ENCODE measurements around the gene SMCO3.

Gene SMCO3

DNA sequence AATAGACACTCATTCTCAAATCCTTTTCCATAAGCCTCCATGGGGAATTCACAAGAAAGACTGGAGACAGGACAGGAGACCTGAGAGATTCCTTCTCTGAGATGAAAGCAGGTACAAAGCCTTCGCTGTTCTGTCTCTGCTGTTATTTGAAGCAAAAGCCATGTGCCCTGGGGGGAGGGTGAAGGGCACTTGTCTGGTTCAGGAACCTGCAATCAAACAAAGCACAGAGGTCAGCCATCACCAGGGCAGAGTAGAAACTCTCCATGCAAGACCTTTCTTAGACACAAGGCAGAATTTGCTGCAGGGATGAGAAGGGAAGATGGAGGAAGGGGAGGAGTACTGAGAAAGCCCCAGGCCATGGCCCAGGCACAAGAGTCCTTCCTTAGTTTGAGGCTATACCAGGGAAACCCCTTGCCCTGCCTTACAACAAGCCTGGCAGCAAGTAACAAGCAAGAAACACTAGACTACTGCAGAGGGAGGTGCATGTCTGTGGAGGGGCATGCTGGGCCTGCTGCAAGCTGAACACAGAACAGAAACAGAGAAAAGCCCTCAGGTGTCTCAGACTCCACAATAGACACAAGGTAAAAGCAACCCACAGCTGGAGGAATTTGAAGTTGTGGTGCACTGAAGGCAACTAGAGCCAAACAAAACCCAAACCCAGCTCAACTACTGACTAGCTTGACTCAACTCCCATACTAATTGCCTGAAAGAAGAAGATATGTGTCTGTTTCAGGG lies 37.1 kb upstream of the SMCO3 start:
- H3K4me3 ChIP-seq (ENCODE audit: low read length) = no peak overlapping the region
- H3K4me2 ChIP-seq (ENCODE audit: low read length) = no peak overlapping the region
- no peaks in the 10 kb centered on the region for H4K20me1 ChIP-seq (ENCODE audit: control insufficient read depth, insufficient read depth, low read depth, low read length)
- H3K27ac ChIP-seq (ENCODE audit: low read depth, low read length) = no peak overlapping the region
- H3K27me3 ChIP-seq (ENCODE audit: control insufficient read depth, low read length) = no peaks in the 10 kb centered on the region
- H3K36me3 ChIP-seq (ENCODE audit: control insufficient read depth, low read length) = no peaks in the 10 kb centered on the region
- no peaks in the 10 kb centered on the region for H3K9me2 ChIP-seq (replicated peaks; ENCODE audit: control insufficient read depth, low read length)
- peaks cover 18% of the 10 kb centered on the region for H3K4me1 ChIP-seq (ENCODE audit: control insufficient read depth, low read length)
- H3K9me3 ChIP-seq (ENCODE audit: control insufficient read depth, insufficient read depth, low read length) = no peaks in the 10 kb centered on the region
- no peaks in the 10 kb centered on the region for H3K79me2 ChIP-seq (ENCODE audit: control insufficient read depth, low read length)
- TF ChIP-seq CTCF (IDR thresholded peaks at IDR 0.05; ENCODE audit: low read depth, low read length, poor library complexity, severe bottlenecking) = no peak
- no peak for TF ChIP-seq EZH2phosphoT487 (IDR thresholded peaks at IDR 0.05; ENCODE audit: borderline replicate concordance, low read length)
- no peaks in the 10 kb centered on the region for H3F3A ChIP-seq (ENCODE audit: control insufficient read depth, insufficient read depth)

DNA sequence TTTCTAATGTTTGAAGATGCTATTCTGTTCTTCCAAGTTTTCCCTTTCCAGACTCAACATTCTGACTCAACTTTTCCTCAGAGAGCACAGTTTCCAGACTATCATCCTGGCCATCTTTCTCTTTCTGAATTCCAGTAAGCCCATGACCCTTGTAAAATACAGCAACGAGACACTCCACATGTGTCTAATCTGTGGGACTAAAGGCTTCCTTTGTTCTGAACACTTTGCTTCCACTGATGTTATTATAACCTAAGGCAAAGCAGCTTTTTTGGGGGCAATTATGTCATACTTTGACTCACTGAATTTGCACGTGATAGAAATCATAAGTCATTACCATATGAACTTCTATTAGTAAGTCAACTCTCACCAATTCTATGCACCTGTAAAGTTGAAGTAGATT lies 35.7 kb upstream of the SMCO3 start:
- Histone ChIP-seq H3F3A (ENCODE audit: control insufficient read depth, insufficient read depth) (no peaks in the 10 kb centered on the region), H3K4me3 (ENCODE audit: low read length) (no peak overlapping the region), H3K9me3 (ENCODE audit: control insufficient read depth, insufficient read depth, low read length) (no peaks in the 10 kb centered on the region), H3K79me2 (ENCODE audit: control insufficient read depth, low read length) (no peaks in the 10 kb centered on the region), H3K27ac (ENCODE audit: low read depth, low read length) (no peak overlapping the region), H3K4me2 (ENCODE audit: low read length) (no peak overlapping the region), H3K9me2 (replicated peaks; ENCODE audit: control insufficient read depth, low read length) (no peaks in the 10 kb centered on the region), H3K36me3 (ENCODE audit: control insufficient read depth, low read length) (no peaks in the 10 kb centered on the region), H3K4me1 (ENCODE audit: control insufficient read depth, low read length) (peaks cover 14% of the 10 kb centered on the region), H4K20me1 (ENCODE audit: control insufficient read depth, insufficient read depth, low read depth, low read length) (no peaks in the 10 kb centered on the region), H3K27me3 (ENCODE audit: control insufficient read depth, low read length) (no peaks in the 10 kb centered on the region)
- TF ChIP-seq CTCF (IDR thresholded peaks at IDR 0.05; ENCODE audit: low read depth, low read length, poor library complexity, severe bottlenecking) = no peak
- no peak for TF ChIP-seq EZH2phosphoT487 (IDR thresholded peaks at IDR 0.05; ENCODE audit: borderline replicate concordance, low read length)

DNA sequence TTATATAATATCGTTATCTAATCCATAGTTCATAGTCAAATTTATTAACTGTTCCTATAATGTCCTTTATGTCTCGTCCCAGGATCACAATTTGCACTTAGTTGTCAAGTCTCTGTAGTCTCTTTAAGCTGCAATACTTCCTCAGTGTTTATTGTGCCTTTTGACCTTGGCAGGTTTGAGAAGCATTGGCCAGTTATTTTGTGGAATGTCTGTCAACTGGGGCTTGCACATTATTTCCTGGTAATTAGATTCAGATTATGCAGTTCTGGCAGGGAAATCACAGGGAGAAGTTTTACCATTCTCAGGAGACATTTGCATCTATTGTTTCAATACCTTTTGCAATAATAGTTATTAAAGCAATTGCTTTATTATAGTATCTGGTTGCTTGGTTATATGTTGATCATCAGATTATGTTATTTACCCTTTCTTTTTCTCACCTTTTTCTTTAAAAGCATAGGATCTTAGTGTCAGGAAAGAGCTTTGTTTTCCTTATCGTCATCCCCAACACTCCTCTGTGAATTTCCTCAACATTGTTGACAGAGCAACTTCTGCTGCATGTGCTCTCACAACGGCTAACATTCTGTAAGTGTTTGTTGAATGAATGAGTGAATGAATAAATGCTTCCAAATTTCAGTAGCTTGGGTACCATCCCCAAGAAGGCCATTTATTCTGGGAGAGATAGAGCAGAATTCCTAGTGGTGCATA lies 33.0 kb upstream of the SMCO3 start:
- no peaks in the 10 kb centered on the region for H3K27me3 ChIP-seq (ENCODE audit: control insufficient read depth, low read length)
- H4K20me1 ChIP-seq (ENCODE audit: control insufficient read depth, insufficient read depth, low read depth, low read length) = no peaks in the 10 kb centered on the region
- no peak overlapping the region for H3K4me3 ChIP-seq (ENCODE audit: low read length)

More for the DNA sequence above, 33.0 kb upstream of the SMCO3 start:
- no peaks in the 10 kb centered on the region for H3F3A ChIP-seq (ENCODE audit: control insufficient read depth, insufficient read depth)
- no peak overlapping the region for H3K27ac ChIP-seq (ENCODE audit: low read depth, low read length)
- H3K79me2 ChIP-seq (ENCODE audit: control insufficient read depth, low read length) = no peaks in the 10 kb centered on the region
- peaks cover 11% of the 10 kb centered on the region for H3K4me1 ChIP-seq (ENCODE audit: control insufficient read depth, low read length)
- TF ChIP-seq EZH2phosphoT487 (IDR thresholded peaks at IDR 0.05; ENCODE audit: borderline replicate concordance, low read length) (no peak), CTCF (IDR thresholded peaks at IDR 0.05; ENCODE audit: low read depth, low read length, poor library complexity, severe bottlenecking) (no peak)
- H3K9me3 ChIP-seq (ENCODE audit: control insufficient read depth, insufficient read depth, low read length) = no peaks in the 10 kb centered on the region
- no peaks in the 10 kb centered on the region for H3K36me3 ChIP-seq (ENCODE audit: control insufficient read depth, low read length)
- no peak overlapping the region for H3K4me2 ChIP-seq (ENCODE audit: low read length)
- H3K9me2 ChIP-seq (replicated peaks; ENCODE audit: control insufficient read depth, low read length) = no peaks in the 10 kb centered on the region

Measured in DOHH2 (cell line).